GM18517 (cell line): ENCODE measurements around the gene BEAN1.
"Not testable (repeated sequence)": the region's sequence is repeated elsewhere in the genome, so short reads cannot be mapped to it uniquely, and the experiment has no call there.

ENCODE experiments used
- ATAC-seq: cut with Tn5 transposase; IDR thresholded peaks from one replicate; pipeline ENCODE4 v1.9.1; 2021; ENCODE audit warnings: mild to moderate bottlenecking, moderate library complexity; ENCODE audit not compliant: unreplicated experiment

The BEAN1 gene

DNA sequence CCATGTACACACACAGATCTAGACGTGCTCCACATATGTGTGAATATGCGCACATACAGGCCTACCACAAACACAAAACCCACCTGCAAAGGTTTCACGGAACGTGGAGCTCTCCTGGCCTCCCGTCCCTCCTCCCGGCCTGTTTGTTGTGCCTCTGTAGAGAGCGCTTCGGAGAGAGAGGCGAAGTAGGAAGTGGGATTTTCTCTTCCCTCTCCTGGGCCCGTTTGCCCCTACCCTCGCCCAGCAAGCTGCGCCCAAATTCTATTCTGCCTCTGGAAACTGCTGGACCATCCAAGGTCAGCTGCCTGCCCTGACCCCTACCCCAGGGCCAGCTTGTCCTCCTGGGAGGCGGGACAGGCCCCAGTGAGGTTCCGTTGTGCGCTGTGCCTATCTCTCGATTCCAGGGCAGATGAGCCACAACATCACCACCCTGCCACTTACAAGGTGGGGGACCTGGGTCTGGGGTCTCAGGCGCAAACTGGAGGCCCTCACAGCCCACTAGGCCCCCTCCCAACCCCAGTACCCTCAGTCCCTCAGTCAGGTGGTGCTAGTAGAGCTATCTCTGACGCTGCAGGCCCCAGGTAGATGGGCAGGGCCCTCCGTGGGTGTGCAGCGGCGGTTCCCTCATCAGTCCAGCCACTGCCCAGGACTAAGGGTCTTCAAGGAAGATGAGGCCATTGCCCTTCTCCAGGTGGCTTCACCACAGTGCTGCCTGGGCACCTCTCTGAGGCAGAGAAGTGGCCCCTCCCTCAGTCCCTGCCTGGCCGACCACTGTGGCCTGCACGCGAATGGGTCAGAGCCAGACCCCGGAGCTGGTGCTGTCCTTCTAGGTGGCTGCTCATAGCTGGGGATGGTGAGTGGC lies 54.2 kb downstream of the BEAN1 start:
- ATAC-seq: no peak

DNA sequence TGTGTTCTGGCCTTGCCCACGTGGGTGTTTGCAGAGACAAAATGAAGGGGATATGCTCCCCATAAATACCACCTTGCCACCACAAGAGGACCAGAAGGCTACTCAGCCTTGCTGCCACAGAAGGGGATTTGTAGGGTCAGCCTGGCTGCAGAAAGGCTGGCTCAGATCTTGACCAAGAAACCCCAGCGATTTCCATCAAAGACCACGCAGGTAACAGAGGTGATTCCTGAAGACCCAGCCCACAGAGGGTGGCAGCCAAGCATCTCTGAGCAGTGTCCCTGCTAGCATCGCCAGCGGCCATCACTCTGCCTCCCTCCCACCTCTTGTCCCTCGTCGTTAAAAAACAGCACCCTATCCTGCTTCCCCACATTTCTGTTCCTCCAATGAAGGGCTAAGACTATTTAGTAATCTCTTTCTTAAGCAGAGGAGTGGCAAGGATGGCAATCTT lies 54.9 kb downstream of the BEAN1 start:
- no peak for ATAC-seq

- ATAC-seq: peak; percentile 65
These were observed 56.8 kb downstream of the BEAN1 start for GRCh38 chr16:66483689-66484452.

DNA sequence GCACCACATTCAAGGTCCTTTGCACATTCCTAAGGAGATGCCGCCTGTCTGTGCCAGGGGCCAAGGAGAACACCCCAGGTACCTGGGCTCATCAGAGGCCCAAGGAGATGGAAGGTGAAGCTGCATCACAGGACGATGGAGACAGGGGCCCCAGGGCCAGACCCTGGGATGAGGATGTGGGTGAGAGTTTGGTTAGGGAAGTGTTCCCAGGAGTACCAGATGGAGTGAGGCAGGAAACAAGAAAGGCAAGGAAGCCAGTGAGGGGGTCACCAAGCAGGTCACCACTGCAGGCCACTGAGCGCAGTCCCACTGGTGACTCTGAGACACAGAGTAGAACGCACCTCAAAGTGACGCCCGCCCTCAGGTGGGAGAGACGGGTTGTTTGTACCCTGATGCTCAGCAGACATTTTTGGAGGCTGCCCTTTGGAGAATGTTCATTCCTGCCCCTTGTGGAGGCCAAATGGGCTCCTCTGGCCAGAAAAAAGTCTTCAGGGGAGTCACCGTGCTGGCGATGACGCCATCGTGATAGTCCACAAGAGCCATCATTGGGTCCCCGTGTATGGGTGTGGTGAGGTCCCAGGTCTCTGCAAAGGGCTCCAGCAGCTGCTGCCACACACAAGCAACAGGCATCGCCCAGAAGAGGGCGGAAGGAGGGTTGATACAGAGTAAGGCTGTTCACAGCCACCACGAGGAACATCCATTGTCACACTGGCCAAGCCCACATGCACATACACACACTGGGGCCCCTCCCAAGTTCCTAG lies 57.5 kb downstream of the BEAN1 start:
- no peak for ATAC-seq

GRCh38 chr16:66485376-66485775 lies 58.3 kb downstream of the BEAN1 start:
- no peak for ATAC-seq

DNA sequence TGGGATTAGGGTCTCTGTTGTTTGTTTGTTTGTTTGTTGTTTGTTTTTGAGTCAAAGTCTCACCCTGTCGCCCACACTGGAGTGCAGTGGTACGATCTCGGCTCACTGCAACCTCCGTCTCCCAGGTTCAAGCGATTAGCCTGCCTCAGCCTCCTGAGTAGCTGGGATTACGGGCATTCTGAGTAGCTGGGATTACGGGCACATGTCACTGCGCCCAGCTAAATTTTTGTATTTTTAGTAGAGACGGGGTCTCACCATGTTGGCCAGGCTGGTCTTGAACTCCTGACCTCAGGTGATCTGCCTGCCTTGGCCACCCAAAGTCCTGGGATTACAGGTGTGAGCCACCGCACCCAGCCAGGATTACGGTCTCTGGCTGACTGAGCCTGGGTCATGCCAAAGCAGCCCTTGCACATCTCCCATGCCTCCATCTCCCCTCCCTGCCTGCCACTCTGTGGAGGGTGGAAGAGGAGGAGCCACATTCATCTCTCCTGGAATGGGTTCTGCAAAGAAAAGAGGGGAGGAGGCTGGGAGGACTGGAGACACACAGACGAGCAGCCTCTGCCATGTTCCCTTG lies 59.2 kb downstream of the BEAN1 start:
- ATAC-seq: no peak

DNA sequence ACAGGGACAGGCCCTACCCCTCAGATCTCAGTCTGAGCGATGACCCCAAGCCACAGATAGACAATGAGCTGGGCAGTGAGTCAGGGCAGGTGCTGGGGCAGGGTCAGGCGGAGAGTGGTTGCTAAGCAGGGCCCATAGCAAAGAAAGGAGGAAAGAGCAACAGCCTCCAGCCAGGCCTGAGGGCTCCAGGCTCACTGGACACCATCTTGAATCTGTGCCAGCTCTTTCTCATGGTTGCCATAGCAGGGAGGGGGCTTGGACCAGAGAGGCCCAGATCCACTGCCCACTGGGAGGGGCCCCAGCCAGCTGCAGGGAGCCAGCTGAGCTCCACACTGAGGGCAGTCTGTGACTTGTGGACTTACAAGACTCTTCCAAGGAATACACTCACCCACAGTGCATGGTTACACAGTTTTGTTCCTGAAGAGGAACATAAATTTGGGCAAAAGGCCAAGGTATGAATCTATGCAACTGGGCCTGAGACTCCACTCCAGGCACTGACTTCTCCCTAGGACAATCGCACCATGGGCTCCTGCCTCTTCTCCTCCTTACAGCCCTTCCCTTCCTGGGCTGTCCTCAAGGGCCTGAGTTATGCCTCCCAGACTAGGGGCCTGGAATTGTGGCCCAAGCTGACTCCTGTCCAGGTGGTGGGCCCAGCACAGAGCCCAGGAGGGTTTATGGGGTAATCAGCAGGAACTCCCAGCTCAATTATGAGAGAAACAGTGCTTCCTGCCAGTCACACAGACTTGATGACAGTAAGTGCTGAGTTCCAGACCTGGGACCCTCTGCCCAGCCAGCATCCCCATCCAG lies 59.9 kb downstream of the BEAN1 start:
- ATAC-seq: no peak

GRCh38 chr16:66487580-66488275 lies 60.6 kb downstream of the BEAN1 start:
- no peak for ATAC-seq

GRCh38 chr16:66488505-66488904 lies 61.4 kb downstream of the BEAN1 start:
- no peak for ATAC-seq

DNA sequence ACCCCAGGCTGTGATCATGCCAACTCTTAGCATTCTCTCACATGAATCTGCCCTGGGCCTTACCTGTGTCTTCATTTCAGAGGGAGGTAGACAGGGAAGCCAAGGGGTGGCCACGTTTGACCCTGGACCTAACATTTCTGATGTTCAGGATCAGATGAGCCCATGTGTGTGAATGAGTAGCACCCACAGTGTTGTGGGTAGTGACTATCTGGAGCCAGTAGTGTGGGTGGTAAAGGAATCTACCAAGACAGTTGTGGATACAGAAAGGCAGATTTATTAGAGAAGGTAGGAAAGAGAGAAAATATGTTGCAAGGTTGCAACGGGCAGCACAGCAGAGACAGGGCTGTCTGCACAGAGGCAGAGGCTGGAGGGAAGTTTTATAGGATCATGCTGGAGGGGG lies 62.3 kb downstream of the BEAN1 start:
- ATAC-seq: no peak

- ATAC-seq: no peak
These were observed 62.7 kb downstream of the BEAN1 start for GRCh38 chr16:66489818-66490217.

- no peak for ATAC-seq
These were observed 64.0 kb downstream of the BEAN1 start for GRCh38 chr16:66490774-66491715.

GRCh38 chr16:66491716-66492064 lies 64.6 kb downstream of the BEAN1 start:
- ATAC-seq: no peak

DNA sequence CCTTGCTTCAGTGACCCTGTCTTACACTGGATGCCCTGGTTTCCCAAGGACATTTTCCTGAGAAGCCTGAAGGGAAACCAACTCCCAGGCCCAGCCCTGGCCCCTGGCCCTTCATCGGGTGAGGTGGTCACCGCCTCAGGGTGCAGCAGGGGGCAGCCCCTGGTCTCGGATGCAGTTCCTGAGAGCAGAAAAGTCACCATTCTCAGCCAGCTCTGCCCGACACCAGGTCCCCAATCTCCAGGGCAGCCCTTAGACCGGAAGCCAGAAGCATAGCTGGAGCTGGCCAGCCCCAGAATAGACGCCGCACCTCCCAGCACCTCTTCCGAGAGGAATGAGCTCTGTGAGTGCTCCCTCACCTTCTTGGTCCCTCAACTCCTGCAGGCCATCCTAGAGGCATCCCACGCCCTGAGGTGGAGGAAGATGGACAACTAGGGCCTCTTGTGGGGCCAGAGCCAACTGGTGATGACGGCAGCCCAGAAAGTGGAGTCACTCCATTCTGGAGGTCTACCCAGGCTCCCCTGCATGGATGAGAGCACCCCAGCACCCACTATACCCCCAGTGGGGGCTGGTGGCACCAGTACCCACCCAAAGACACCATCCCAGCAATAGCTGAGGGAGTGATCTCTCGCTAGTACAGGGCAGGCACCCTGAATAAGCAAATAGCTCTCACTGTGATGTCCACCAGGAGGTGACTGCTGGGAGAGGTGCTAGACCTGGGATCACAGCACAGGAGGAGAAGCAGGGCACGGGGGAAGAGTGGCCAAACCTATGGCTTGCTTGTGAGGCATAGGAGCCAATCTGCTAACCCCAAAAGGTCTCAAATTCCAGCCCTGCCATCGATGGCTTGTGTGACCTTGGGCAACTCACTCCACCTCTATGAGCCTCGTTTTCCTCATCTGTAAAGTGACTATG lies 66.7 kb downstream of the BEAN1 start:
- no peak for ATAC-seq

DNA sequence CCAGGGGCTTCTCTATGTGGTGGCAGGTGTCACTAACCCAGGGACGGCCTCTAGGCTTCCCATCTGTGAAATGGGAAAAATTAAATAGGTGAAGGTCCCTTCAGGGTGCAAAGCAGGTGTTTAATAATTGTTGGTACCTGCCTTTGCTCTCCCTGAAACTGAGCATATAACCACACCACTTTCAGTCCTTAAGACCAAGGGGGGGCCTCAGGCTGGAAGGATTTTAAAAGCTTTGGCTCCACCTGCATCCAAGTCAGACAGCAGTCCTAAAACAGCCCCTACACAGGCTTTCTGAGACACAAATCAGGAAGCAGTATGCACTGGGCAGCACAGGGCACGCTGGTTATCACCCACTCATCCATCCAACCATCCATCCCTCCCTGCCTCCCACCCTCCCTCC lies 67.8 kb downstream of the BEAN1 start:
- no peak for ATAC-seq

DNA sequence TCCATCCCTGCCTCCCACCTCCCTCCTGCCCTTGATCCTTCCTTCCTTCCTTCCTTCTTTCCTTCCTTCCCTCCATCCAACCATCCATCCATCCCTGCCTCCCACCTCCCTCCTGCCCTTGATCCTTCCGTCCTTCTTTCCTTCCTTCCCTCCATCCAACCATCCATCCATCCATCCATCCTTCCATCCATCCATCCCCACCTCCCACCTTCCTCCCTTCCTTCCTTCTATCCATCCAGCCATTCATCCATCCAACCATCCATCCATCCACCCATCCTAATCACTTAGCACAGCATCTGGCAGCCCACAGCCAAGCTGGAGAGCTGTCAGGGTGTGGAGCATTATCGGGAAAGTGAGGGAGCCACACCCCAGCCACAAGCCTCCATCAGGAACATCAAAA lies 68.3 kb downstream of the BEAN1 start:
- ATAC-seq: no peak

DNA sequence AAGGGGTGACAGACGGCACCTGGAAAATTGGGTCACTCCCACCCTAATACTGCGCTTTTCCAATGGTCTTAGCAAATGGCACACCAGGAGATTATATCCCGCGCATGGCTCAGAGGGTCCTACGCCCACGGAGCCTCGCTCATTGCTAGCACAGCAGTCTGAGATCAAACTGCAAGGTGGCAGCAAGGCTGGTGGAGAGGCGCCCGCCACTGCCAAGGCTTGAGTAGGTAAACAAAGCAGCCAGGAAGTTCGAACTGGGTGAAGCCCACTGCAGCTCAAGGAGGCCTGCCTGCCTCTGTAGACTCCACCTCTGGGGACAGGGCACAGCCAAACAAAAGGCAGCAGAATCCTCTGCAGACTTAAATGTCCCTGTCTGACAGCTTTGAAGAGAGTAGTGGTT lies 69.1 kb downstream of the BEAN1 start:
- ATAC-seq: not testable (repeated sequence)

DNA sequence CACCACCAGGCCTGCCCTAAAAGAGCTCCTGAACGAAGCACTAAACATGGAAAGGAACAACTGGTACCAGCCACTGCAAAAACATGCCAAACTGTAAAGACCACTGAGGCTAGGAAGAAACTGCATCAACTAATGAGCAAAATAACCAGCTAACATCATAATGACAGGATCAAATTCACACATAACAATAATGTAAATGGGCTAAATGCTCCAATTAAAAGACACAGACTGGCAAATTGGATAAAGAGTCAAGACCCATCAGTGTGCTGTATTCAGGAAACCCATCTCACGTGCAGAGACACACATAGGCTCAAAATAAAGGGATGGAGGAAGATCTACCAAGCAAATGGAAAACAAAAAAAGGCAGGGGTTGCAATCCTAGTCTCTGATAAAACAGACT lies 70.8 kb downstream of the BEAN1 start:
- ATAC-seq: not testable (repeated sequence)
